ENCODE results near the gene COL15A1.

The COL15A1 gene

GRCh38 chr9:98941946-98942523 lies 1.7 kb upstream of the COL15A1 start:
- DNase-seq (ENCODE audit: low read depth in 2 of 2): no peak
- no peak for TF ChIP-seq CTCF (IDR thresholded peaks at IDR 0.05; ENCODE audit: low read depth, low read length)
- H3K4me3 ChIP-seq (replicated peaks in 1 of 2; ENCODE audit: low read depth in 2 of 2, low read length in 2 of 2): no peak overlapping the region

GRCh38 chr9:98942906-98943681 lies 613 bp upstream of the COL15A1 start:
- no peak for TF ChIP-seq CTCF (IDR thresholded peaks at IDR 0.05; ENCODE audit: low read depth, low read length)
- no peak for DNase-seq (ENCODE audit: low read depth in 2 of 2)
- peak overlapping the region in 1 of 2 donors; percentile 57 for H3K4me3 ChIP-seq (replicated peaks in 1 of 2; ENCODE audit: low read depth in 2 of 2, low read length in 2 of 2)

GRCh38 chr9:98944057-98944733 lies 488 bp downstream of the COL15A1 start:
- TF ChIP-seq CTCF (IDR thresholded peaks at IDR 0.05; ENCODE audit: low read depth, low read length): no peak
- peak; percentile 5 to 22 for DNase-seq (ENCODE audit: low read depth in 2 of 2)
- peak overlapping the region; percentile 30 to 57 for H3K4me3 ChIP-seq (replicated peaks in 1 of 2; ENCODE audit: low read depth in 2 of 2, low read length in 2 of 2)

GRCh38 chr9:98944734-98945074 lies 997 bp downstream of the COL15A1 start:
- DNase-seq (ENCODE audit: low read depth in 2 of 2): no peak
- no peak for TF ChIP-seq CTCF (IDR thresholded peaks at IDR 0.05; ENCODE audit: low read depth, low read length)
- H3K4me3 ChIP-seq (replicated peaks in 1 of 2; ENCODE audit: low read depth in 2 of 2, low read length in 2 of 2): peak overlapping the region in 1 of 2 donors; percentile 57

GRCh38 chr9:98949565-98949964 lies 5.9 kb downstream of the COL15A1 start:
- H3K4me3 ChIP-seq (replicated peaks in 1 of 2; ENCODE audit: low read depth in 2 of 2, low read length in 2 of 2): no peak overlapping the region
- TF ChIP-seq CTCF (IDR thresholded peaks at IDR 0.05; ENCODE audit: low read depth, low read length): no peak
- no peak for DNase-seq (ENCODE audit: low read depth in 2 of 2)

- no peak for DNase-seq (ENCODE audit: low read depth in 2 of 2)
- no peak overlapping the region for H3K4me3 ChIP-seq (replicated peaks in 1 of 2; ENCODE audit: low read depth in 2 of 2, low read length in 2 of 2)
- no peak for TF ChIP-seq CTCF (IDR thresholded peaks at IDR 0.05; ENCODE audit: low read depth, low read length)
These were observed 6.6 kb downstream of the COL15A1 start for GRCh38 chr9:98950262-98950661.

All from cardiac fibroblast (primary cell).